Stimulated activated CD4-positive, alpha-beta T cell treated with anti-CD3 and anti-CD28 coated beads, Interleukin-2, amount 100 ng/mL, for 24 hours (primary cell): ENCODE measurements around the gene DHFR.

Experiments used
- DNase-seq, 2 donors: peaks; one replicate each; pipeline ENCODE4 v3.0.0-alpha.2; 2020

Gene DHFR

DNA sequence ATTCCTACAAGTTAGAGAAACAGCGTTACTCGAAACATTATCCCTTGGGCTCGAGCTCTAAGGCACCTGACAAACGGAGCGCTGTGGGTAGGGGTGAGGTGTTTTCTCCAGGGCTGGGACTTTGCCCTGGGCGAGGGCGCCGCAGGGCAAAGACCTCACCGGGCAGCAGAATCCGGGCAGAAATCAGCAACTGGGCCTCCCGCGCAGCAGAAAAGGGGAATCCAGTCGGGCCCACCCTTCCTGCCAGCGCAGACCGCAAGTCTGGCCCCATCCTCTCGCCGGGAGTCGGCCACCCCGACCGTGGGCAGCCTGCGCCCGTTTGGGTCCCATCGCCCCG lies 761 bp downstream of the DHFR start:
- peak in 1 of 2 donors; percentile 28 for DNase-seq

DNA sequence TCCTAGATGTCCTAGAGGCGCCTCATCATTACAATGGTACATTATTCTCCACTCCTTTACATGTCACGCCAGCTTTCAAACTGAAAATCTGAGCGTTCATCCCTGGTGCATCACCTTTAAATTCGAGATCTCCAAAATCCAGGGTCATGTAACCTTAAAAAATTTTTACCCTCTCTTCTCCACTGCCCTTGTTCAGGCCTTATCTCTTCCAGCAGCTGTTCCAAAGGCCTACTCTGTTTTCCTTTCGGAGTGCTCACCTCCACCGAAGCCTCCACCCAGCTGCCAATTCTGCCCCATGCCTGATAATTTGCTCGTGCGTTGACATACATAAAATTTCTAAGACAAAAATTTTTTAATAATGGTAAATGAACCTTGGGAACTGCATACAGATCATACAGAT lies 1.3 kb downstream of the DHFR start:
- no peak for DNase-seq

DNA sequence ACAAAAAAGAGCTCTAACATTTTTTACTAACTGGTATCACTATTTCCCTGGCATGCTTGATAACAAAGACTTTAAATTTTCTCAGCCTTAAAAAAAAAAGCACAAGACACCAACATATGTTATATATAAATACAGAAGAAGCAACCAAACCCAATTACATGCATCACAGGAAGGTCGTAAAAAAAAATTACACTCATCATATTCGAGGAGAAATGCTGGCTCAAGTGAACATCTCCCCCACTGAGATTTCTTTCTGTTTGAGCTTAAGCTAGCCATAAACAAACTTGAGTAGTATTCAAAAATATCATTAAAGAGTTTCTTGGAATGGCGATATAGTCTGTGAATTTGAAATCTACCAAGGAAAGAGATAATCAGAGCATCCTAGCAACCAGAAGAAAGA lies 7.9 kb downstream of the DHFR start:
- no peak for DNase-seq

DNA sequence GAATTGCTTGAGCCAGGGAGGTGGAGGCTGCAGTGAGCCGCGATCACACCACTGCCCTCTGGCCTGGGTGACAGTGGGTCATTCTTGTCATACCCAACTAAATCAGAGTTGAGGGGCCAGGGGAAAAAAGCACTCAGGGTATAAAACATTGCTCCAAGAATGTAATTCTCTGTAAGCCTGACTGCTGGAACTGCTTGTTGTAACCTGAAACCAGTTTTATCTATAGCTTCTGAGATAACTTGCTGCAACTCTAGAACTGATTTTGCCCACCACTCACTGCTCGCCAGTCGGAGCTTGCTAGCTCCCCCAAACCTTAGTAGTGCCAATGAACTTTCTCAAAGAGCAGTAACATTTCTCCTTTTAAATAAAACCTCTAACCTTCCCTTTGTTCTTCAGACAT lies 9.9 kb downstream of the DHFR start:
- DNase-seq = no peak

DNA sequence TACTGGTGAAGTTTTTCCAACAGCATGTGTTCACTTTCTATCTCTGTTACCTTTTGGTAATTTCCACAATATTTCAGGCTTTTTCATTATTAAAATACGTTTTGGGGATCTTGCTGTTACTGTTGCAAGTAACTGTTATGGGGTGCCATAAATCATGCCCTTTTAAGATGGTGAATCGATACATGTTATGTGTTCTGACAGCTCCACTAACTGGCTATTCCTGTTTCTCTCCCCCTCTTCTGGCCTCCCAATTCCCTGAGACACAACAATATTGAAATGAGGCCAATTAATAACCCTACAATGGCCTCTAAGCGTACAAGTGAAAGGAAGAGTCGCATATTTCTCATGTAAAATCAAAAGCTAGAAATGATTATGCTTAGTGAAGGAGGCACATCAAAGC lies 13.4 kb downstream of the DHFR start:
- DNase-seq = no peak

DNA sequence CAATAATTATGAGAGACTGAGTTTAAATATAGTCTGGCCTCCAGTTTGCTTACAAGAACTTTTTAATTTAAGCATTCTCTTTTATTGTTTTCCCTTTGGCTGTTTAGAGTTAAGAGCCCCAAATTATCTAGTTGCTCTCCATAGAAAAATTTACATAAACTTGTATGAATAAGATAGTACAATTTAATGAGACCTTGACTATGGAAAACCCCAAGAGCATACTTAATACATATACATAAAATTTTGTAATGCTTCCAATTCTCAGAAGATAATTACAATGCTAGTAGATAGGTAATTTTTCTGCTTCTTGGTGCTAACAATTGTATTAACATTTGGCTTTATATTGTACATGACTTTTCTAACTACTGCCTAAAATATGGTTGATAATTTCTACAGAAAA lies 20.6 kb downstream of the DHFR start:
- no peak for DNase-seq

DNA sequence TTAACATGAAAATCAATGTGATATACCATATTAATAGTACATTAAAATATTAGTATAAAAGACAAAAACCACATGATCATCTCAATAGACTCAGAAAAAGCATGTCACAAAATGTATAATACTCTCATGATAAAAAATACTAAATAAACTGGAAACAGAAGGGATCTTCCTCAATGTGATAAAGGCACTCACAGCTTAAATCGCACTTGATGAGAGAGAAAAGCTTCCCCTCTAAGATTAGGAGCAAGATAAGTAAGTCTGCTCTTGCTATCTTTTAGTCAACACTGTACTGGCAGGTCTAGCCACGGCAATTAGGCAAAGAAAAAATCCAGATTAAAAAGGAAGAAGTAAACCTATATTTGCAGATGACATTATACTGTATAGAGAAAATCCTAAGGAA lies 22.1 kb downstream of the DHFR start:
- DNase-seq = no peak

DNA sequence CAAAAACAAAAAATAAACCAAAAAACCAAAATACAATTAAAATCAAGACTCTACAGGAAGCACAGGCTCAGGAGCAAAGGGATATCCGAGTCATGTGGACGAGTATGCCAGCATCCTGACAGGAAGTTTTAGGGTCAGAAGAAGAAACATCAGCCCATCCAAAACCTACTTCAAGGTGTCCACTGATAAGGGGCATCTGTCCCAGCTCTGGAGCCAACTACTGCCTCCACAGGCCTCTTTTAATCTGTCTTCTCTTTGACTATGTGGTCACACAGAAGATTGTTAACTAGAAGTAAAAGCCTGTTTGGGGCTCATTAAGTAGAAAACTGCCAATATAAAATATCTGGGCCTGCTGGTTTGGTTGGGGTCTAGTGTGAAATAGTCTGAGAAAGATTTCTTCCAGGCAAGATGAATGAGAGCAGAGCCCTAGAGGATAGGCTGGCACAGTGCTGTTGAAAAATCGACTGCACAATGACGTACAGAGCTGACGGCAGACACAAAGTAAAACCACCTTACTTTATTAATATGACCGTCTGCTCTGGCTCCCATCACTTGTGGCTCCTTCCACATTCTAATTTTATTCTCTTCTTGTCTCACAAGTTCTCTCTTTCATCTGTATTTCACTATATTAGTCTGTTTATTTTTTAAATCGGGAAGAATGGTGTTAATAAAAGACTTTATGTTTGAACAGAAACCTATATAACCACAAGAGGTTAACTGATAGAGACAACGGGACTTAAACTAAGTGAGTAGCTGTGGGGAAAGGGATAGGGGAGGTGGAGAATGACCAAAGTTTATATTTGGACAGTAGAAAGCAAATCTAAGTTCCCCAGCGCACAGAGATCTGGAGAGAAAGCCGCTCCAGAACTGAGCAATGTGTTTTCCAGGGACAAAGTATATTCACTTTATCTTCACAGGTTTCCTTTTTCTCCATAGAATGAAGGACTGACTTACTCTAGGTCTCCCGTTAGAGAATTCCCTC lies 23.2 kb downstream of the DHFR start:
- DNase-seq = no peak

DNA sequence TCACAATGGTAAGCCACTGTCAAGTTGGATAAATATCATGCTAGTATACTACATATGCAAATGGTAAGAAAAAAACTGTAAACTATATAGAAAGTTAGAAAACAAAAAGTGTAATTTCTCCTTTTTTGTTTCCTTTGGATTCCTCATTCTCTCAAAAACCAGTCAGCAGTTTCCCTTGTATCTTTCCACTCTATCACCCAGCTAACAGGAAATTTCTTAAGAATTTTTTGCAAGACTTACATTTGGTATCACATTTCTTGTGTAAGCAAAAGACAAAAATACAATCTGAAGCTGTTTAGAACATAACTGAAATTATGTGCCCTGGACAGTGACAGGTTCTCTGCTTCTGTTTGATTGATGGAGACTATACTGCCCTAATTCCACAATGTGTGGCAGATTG lies 25.5 kb downstream of the DHFR start:
- DNase-seq = no peak

DNA sequence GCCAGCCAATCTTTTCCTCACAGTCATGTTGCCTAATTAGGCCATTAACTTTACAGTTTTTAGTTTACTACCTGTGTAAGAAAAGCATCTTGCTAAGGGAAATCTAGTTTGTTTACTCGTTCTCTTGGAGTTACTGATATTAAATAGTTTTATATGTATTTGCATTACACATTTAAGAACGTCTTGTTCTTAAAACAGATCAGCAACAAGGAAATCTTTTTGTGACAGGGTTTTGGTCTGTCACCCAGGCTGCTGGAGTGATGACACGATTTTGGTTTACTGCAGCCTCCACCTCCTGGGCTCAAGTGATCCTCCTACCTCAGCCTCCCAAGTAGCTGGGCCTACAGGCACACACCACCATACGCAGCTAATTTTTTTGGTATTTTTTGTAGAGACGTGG lies 29.6 kb downstream of the DHFR start:
- no peak for DNase-seq

DNA sequence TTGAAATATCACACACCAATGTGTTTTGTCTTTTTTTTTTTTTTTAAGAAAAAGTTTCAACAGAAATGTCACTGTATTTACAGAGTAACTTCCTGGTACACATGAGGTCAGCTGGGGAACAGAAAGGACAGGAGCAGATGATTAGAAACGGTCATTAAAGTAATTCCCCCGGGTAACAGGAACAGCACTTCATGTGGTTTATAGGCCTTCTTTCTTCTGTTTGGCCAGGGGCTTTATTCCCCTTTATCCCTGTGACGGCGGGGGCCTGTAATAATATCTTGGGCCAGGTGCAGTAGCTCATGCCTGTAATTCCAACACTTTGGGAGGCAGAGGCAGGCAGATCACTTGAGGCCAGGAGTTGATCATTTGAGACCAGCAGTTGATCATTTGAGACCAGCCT lies 30.8 kb downstream of the DHFR start:
- DNase-seq = no peak

DNA sequence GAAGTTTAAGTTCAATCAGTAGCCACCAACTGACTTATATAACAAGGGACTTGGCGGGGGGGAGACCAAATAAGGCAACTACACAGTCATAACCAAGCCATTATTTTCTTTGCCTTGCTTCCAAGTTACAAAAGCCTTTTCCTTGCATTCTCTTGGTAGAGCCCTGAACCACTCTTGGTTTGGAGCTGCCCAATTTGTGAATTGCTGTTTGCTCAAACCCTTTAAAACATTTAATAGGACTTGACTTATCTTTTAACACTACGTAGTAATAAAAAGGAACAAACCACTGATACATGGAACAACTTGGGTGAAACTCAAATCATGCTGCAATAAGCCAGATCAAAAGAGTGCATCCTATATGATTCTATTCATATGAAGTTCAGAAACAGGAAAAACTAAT lies 32.0 kb downstream of the DHFR start:
- no peak for DNase-seq

DNA sequence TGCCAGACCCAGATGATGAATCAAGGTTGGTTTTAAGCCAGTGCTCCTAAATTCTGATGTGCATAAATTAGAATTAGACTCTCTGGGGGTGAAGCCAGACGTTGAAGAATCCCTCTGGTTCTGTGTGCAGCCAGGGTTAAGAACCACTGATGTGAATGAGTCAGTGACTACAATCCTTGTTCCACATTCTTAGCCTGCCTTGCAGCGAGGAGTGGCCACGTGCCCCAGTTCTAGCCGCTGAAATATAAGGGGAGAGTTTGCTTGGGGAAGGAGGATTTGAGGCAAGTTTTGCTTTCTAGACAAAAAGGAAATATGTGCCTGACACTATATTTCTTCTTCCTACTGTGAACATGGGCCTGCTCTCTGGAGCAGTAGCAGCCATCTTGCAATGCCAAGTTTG lies 34.6 kb downstream of the DHFR start:
- no peak for DNase-seq

DNA sequence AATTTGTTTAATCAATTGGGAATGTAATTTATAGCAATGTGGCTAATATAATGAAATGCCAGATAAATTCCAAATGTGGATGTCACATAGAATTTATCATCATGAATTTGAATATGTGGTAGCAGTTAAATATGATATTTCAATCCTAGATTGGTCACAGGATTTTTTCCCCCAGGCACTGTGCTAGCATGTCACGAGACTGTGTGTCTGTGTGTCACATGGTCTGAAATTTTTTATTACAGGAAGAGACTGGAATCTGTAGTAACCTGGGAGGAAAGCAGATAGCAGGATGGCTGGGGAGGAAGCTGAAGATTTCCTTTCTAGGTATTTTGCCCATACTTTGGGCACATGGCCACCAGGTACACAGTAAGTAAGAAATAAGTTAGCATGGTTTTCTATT lies 35.7 kb downstream of the DHFR start:
- no peak for DNase-seq

DNA sequence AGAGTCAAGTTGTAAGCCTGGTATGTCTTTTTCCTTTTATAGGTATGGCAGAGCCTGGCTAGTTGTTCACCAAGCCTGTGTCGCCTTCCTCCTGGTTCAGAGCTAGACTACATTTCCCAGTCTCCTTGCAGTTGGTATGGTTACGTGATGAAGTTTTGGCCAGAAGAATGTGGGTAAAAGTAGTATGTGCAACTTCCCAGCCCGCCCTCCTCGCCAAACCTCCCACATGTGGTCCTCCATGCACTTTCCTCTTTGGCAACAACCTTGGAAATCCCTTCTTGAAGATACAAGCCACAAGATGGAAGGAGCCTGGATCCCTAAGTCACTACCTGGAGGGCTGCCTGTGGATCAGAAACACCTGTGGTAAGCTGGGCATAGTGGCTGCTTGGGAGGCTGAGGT lies 36.3 kb downstream of the DHFR start:
- DNase-seq = no peak

DNA sequence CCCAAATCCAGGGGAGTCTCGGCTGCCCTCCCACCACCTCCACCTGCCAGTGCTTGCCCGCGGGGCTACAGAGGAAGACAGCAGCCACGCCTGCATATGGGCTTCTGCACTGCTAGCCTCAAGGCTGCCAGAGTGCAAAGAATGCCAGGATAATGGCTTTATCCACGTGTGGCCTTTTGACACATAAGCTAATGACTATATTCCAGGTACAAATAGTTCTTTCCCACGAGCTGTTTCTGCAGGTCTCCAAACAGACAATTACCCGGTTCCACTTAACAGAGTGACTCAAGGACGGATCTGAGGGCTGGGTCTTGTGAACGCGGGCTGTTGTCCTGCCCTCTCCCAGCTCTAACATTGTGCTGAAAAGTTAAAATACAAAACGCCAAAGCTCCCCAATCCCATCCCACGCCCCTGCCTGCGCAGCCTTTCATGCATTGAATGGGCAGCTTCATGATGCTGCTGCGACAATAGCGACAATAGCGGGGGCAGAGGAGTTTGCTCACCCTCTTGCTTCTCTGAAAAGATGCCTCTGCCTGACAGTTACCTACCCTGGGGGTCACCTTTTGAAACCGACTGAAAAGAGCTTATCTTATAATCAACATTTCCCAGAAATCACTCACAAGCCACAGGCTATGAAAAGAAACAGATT lies 39.4 kb downstream of the DHFR start:
- no peak for DNase-seq

DNA sequence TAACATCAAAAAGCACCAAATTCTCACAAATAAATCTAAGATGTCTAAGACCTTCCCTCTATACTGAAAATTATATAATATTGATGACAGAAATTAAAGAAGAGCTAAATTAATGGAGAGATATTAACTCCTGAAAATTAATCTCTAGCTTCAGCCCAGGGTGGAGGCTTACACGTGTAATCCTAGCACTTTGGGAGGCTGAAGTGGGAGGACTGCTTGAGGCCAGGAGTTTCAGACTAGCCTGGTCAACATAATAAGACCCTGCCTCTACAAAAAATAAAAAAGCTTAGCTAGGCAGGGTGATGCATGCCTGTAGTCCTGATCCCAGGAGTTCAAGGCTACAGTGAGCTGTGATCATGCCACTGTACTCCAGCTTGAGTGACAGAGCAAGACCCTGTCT lies 45.1 kb downstream of the DHFR start:
- no peak for DNase-seq

DNA sequence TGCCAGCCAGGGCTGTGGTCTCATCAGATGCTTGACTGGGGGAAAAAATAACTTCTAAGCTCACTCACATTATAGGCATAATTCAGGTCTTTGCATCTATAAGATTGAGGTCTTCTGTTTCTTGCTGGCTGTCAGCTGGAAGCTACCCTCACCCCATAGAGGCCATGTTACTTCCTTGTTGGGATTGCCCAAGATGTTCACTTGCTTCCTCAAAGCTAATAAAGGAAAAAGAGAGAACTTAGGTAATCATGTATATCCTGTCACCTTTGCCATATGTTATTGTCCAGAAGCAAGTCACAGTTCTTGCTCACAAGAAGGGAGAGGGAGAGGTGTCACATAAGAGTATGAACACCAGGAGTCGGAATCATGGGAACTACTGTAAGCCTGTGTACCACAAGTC lies 46.1 kb downstream of the DHFR start:
- no peak for DNase-seq

DNA sequence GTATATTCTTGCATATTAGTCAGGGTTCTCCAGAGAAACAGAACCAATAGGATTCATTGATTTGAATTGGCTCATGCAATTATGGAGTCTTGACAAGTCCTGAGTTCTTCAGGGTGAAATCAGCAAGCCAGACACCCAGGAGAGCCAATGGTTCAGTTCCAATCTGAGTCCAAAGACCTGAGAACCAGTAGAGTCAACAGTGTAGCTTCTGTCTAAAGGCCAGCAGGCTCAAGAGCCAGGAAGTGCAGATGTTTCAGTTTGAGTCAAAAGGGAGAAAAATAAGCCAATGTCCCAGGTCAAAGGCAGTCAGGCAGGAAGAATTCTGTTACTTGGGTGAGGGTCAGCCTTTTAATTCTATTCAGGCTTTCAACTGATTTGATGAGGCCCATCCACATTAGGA lies 47.0 kb downstream of the DHFR start:
- DNase-seq = no peak

DNA sequence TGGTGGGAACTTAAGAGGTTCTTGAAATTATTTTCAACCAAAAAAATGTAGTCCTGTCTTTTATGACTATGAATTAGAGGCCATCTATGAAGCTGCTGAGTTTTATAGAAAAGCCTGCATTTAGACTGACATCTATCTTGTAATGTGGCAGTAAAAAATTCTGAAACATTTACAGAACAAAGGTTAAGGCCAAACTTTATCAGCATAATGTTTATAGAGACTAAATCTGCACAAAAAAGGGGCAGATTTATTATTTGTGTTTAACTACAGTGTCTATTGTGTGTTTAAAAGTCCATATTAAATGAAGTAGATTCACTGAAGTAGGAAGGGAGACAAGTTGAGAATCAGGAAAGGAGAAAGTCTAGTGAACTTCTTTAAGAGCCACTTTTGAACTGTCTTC lies 47.4 kb downstream of the DHFR start:
- DNase-seq = no peak

DNA sequence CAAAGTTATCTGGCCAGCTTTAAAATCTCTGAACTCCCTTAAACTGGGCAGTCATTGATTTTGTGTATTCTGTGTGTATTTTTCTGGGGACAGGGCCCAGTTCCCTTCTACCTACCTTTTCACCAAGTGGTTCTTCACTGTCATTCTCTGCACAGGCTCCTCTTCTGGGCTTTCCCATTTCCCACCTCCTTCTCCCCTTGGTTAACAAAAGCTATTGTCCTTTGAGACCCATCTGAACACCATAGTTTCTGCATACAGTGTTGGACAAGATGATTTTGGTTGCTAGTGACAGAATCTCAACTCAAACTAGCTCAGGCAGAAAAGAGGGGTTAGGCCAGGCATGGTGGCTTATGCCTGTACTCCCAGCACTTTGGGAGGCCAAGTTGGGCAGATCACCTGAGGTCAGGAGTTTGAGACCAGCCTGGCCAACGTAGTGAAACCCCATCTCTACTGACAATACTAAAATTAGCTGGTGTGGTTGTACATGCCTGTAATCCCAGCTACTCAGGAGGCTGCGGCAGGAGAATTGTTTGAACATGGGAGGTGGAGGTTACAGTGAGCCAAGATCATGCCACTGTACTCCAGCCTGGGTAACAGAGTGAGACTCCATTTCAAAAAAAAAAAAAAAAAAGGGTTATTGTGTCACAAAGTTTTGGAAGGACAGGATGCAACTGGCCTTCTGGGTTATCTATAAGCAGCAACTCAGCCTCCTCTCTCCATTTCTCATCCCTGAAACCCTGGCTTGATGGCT lies 53.7 kb downstream of the DHFR start:
- DNase-seq = no peak

DNA sequence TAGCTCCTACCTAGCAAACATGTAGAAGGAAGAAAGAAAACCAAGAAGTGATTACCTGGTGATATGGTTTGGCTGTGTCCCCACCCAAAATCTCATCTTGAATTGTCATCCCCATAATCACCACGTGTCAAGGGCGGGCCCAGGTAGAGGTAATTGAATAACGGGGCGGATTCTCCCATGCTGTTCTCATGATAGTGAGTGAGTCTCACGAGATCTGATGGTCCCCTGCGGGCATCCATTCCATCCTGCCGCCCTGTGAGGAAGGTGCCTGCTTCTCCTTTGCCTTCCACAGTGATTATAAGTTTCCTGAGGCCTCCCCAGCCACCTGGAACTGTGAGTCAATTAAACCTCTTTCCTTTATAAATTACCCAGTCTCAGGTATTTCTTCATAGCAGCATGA lies 57.3 kb downstream of the DHFR start:
- no peak for DNase-seq

DNA sequence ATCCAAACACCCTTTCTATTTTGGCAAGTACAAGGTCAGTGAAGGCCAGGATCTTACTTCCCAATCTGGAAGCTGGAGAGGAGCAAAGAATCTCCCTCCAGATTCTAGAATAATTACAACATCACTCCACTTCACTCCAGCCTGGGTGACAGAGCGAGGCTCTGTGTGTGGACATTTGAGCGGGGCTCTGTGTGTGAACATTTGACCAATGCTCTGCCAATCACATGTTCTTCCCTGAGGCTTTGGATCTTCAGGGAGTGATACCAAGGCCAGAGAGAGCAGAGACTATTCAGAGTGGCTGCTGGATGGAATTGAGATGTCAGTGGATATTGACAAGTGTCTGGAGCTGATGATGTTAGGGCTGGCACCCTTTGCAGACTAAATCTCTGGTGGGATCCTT lies 60.0 kb downstream of the DHFR start:
- DNase-seq = no peak

DNA sequence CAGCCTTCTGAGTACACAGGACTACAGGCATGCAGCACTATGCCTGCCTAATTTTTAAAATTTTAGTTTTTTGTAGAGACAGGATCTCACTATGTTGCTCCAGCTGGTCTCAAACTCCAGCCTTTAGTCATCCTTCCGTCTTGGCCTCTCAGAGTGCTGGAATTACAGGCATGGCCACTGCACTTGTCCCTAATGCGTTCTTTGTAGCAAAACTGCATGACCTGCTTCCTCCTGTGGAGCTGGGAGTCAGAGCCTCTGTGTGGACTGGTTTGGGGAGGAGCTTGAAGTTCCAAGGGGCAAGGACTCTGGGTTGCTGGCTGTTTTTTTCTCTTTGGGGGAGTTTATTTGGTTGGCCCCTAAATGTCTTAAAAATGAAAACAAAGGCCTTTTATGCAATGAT lies 62.0 kb downstream of the DHFR start:
- no peak for DNase-seq
